MG63 (cell line): Measurements from ENCODE around the gene PPFIBP2. TPM values are rescaled to one million over a fixed set of nuclear protein-coding genes. Genes with fewer than 3 reads are reported as not detected.

Source experiments
- DNase-seq: peaks from one replicate; pipeline ENCODE4 v3.0.0-alpha.2; 2020
- H3K27me3 ChIP-seq: fragments of 250-450 bp; sonication (Bioruptor Pico); 2 replicates; pipeline ENCODE4 v1.5.1; 2020; ENCODE audit warnings: mild to moderate bottlenecking, moderate library complexity
- H3K36me3 ChIP-seq: fragments of 250-450 bp; sonication (Bioruptor Pico); 2 replicates; pipeline ENCODE4 v1.5.1; 2020; ENCODE audit warnings: mild to moderate bottlenecking, moderate library complexity
- H3K4me3 ChIP-seq: fragments of 250-450 bp; sonication (Bioruptor Pico); 2 replicates; pipeline ENCODE4 v1.5.1; 2020; ENCODE audit warnings: mild to moderate bottlenecking, moderate library complexity
- H3K9me3 ChIP-seq: fragments of 250-450 bp; sonication (Bioruptor Pico); 2 replicates; pipeline ENCODE4 v1.5.1; 2020; ENCODE audit warnings: mild to moderate bottlenecking, moderate library complexity
- total RNA-seq: library from RNA; depleted of rRNA; stranded (reverse); fragments of >200 nt; shearing (Covaris generic); gene quantifications from 2 replicates; pipeline ENCODE4 v1.2.3, GENCODE V29; 2014; ENCODE audit warnings: low replicate concordance

PPFIBP2 gene
- total RNA-seq, 1 experiment from 2014 or later, result 12.3 TPM

DNA sequence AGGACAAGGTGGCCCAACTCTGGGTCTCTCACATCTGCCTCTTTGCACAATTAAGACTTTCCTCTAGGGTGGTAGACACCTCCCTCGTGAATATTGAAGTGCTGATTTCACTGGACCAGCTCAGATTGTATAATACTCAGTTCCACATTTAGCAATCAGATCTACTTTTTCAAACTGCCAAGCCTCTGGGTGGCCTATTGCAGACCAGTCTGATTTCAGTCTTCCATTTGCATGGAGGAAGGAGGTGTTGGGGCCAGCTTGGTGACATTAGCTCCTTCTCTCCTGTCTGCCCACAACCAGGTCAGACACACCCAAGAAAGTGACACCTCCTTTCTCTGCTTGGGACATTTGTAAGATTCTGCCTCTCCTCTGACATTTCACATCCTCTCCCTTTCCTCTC, 78.2 kb downstream of the PPFIBP2 start:
- no peak for DNase-seq
- no peaks in the 10 kb centered on the region for H3K9me3 ChIP-seq
- H3K36me3 ChIP-seq, result no peaks in the 10 kb centered on the region
- H3K4me3 ChIP-seq, result no peak overlapping the region
- H3K27me3 ChIP-seq, result no peaks in the 10 kb centered on the region

DNA sequence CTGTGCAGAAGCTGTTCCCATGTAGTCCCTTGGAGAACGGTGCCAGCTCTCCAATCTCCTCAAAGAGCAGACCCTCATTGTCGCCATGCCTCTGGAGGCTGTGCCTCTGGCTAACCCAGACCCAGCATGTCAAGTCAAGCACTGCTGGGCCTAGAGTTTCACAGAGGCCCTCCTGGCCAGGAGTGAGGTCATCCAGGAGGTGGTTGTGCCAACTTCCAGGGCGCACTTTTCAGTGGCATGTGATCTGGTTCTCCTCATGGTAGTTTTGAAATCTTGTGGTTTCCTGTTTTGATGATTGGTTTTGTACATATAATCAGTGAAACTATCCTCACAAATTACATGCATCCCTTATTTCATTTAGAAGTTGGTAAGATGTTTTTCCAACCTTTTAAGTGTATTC, 78.9 kb downstream of the PPFIBP2 start:
- H3K27me3 ChIP-seq, result no peaks in the 10 kb centered on the region
- no peaks in the 10 kb centered on the region for H3K9me3 ChIP-seq
- H3K36me3 ChIP-seq, result no peaks in the 10 kb centered on the region
- peak; percentile 84 for DNase-seq
- H3K4me3 ChIP-seq, result no peak overlapping the region

DNA sequence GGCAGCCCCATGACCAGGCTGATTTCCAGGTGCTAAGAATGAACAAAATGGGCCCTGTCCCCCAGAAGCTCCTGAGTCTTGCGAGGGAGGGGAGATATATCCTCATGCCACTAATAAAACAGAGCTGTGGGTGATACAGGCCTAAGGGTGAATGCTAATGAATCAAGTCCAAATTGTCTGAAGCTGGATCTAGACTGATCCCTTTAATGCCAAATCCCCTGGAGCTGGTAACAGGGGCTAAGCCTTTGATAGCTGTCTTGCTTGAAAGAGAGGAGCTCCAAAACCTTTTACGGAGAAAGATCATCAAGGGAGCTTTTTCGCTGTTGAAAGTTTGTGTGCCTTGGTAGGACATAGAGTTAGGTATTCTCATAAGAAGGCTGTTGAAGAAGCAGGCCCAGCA, 79.7 kb downstream of the PPFIBP2 start:
- H3K4me3 ChIP-seq, result no peak overlapping the region
- no peaks in the 10 kb centered on the region for H3K36me3 ChIP-seq
- H3K27me3 ChIP-seq, result no peaks in the 10 kb centered on the region
- no peaks in the 10 kb centered on the region for H3K9me3 ChIP-seq
- DNase-seq, result no peak

GRCh38 chr11:7595016-7595866, 81.4 kb downstream of the PPFIBP2 start:
- no peaks in the 10 kb centered on the region for H3K36me3 ChIP-seq
- no peaks in the 10 kb centered on the region for H3K27me3 ChIP-seq
- DNase-seq, result no peak
- H3K9me3 ChIP-seq, result no peaks in the 10 kb centered on the region
- no peak overlapping the region for H3K4me3 ChIP-seq

DNA sequence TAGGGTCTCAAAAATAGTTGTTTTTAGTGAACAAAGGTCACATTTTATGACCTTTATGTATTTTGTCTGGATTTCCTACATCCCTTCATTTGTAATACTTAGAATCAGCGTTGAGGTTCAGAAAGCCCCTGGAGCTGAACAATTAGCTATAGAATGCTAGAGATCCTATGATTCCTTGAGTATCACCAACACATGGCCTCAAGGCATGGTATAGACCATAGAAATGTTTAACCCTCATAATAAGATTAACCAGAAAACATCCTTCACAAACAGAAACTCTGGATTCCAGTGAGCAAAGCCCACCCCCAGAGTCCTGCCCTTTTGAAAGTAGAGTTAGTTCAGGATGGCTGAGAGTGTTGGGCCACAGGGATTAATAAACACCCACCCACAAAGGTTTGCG, 82.2 kb downstream of the PPFIBP2 start:
- Histone ChIP-seq H3K4me3 (no peak overlapping the region), H3K36me3 (no peaks in the 10 kb centered on the region), H3K27me3 (no peaks in the 10 kb centered on the region), H3K9me3 (no peaks in the 10 kb centered on the region)
- no peak for DNase-seq

DNA sequence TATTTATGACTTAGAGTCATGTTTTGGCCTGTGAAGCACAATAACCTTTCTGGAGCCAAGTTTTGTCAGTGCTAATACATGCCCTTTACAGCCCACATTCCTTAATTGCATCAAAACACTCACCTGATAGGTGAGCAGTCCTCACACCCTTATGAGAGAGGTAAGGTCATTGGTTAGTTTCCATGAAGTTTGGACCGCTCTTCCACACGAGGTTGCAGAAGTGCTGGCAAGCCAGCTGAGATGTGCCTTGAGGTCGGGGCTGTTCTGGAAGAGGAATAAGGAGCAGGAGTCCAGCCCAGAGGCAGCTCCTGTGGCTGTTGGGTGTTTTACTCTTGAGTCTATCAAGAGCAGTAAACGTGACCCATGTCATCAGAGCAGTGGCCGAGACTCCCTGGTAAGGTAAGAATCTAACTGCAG, 83.2 kb downstream of the PPFIBP2 start:
- Histone ChIP-seq H3K4me3 (no peak overlapping the region), H3K27me3 (no peaks in the 10 kb centered on the region)

GRCh38 chr11:7597620-7598019, 83.8 kb downstream of the PPFIBP2 start:
- H3K4me3 ChIP-seq, result no peak overlapping the region
- DNase-seq, result no peak
- H3K27me3 ChIP-seq, result no peaks in the 10 kb centered on the region
- H3K36me3 ChIP-seq, result no peaks in the 10 kb centered on the region
- no peaks in the 10 kb centered on the region for H3K9me3 ChIP-seq

More for the DNA sequence above, 83.2 kb downstream of the PPFIBP2 start:
- Histone ChIP-seq H3K36me3 (no peaks in the 10 kb centered on the region), H3K9me3 (no peaks in the 10 kb centered on the region)
- DNase-seq, result no peak

- no peak overlapping the region for H3K4me3 ChIP-seq
- no peak for DNase-seq
- H3K9me3 ChIP-seq, result no peaks in the 10 kb centered on the region
- no peaks in the 10 kb centered on the region for H3K36me3 ChIP-seq
- no peaks in the 10 kb centered on the region for H3K27me3 ChIP-seq
Measured at GRCh38 chr11:7599209-7599608, 85.4 kb downstream of the PPFIBP2 start.

GRCh38 chr11:7600205-7600775, 86.5 kb downstream of the PPFIBP2 start:
- no peak overlapping the region for H3K4me3 ChIP-seq
- no peaks in the 10 kb centered on the region for H3K27me3 ChIP-seq
- peak; percentile 89 for DNase-seq

DNA sequence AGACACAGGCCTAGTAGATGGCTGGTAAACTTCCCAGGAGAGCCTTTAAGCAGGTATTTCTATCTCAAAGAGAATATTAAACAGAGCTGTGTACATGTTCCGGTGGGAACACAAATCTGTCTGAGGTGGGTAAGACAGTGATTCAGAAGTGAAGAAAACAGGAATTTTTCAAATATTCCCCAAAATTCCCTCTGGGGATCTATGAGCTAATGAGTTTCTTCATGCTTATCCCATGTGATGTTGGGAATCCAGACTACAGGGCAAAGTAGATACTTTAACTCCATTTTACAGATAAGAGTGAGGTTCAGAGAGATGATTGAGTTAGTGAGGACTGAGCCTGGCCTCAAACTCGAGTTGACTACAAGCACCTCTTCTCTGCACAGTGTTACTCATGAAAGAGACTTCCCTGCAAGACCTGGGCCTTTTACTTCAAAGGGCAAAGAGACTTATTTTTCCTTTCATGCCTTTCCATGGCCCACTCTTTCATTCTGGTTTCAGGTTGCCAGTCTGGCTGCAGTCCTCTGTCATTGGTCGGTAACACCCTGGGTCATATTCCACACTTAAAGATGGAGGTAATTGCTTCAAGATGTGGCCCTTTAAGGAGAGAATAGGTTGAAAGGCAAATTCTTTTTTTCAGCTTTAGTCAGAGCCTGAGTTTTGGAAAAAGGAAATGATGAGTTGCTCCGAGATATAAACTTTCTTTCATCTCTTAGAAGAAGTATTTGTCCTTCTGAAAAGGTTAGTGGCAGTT, 89.4 kb downstream of the PPFIBP2 start:
- no peak for DNase-seq
- H3K4me3 ChIP-seq, result no peak overlapping the region
- H3K36me3 ChIP-seq, result no peaks in the 10 kb centered on the region
- H3K9me3 ChIP-seq, result no peaks in the 10 kb centered on the region
- no peaks in the 10 kb centered on the region for H3K27me3 ChIP-seq

More at GRCh38 chr11:7600205-7600775, 86.5 kb downstream of the PPFIBP2 start:
- Histone ChIP-seq H3K36me3 (no peaks in the 10 kb centered on the region), H3K9me3 (no peaks in the 10 kb centered on the region)

DNA sequence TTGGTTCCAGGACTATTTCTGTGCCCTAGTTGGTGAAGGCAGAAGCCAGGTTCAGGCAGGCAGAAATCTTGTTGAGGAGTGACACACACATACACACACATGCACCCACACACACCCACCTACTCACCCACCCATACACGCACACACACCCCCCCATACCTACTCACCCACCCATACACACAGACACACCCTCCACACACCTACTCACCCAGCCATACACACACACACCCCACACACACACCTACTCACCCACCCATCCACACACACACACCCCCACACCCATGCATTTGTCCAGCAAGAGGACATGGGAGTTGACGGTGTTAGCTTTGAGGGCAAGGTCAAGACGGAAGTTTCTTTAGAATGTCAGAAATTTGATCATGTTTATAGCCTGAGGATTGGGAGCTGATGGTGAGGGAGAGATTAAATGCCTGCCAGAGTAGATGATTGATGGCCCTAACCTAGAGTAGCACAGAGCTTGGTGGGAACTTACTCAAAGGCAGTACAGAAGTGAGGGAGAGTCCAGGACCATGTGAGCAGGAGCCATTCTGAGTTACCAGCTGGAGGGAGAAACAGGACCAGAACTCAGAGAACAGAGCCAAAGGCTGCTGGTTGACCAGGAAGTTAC, 90.6 kb downstream of the PPFIBP2 start:
- Histone ChIP-seq H3K4me3 (no peak overlapping the region), H3K36me3 (no peaks in the 10 kb centered on the region), H3K9me3 (no peaks in the 10 kb centered on the region), H3K27me3 (no peaks in the 10 kb centered on the region)
- no peak for DNase-seq

GRCh38 chr11:7605186-7605943, 91.6 kb downstream of the PPFIBP2 start:
- no peaks in the 10 kb centered on the region for H3K36me3 ChIP-seq
- H3K27me3 ChIP-seq, result no peaks in the 10 kb centered on the region
- DNase-seq, result no peak
- no peaks in the 10 kb centered on the region for H3K9me3 ChIP-seq
- no peak overlapping the region for H3K4me3 ChIP-seq

- no peaks in the 10 kb centered on the region for H3K36me3 ChIP-seq
- H3K27me3 ChIP-seq, result no peaks in the 10 kb centered on the region
- H3K4me3 ChIP-seq, result no peak overlapping the region
- H3K9me3 ChIP-seq, result no peaks in the 10 kb centered on the region
- no peak for DNase-seq
Measured at GRCh38 chr11:7606496-7606895, 92.7 kb downstream of the PPFIBP2 start.

DNA sequence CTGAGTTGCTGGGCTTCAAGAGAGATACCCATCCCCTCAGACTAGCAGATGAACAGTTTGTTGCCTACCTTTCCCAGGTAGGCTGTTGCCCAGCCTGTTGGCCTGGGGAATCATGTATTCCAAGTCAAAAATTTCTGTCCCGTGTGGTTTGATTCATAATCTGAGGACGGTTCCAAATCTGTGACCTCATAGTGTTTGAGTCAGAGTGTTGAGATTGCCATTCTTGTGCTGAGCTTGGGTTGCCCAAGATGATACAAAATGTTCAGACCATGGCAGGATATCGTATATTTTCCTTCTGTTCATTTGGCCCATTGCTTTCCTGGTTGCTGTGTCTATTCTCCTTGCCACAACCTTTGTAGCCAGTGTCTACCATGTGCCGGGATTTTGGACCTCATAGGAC, 95.2 kb downstream of the PPFIBP2 start:
- Histone ChIP-seq H3K4me3 (no peak overlapping the region), H3K36me3 (no peaks in the 10 kb centered on the region), H3K27me3 (no peaks in the 10 kb centered on the region), H3K9me3 (no peaks in the 10 kb centered on the region)
- DNase-seq, result no peak

GRCh38 chr11:7609521-7609920, 95.7 kb downstream of the PPFIBP2 start:
- no peak for DNase-seq

DNA sequence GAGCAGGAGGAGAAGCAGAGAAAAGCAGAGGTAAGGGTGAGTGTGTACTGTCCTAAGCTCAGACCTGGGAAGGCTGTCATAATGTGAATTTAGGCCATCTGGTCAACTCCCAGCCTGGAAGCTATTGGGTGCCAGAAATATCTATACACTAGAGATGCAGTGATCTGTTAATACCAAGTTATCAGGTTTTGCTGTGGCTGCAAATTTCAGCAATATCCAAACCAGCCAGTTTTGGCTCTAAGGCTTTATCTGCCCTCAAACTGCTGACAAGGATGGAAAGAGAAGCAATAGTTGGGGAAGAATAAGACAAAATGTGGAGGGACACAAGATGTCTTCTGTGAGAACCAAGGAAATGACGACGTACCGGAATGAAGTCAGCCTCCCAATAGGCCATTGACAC, 96.6 kb downstream of the PPFIBP2 start:
- Histone ChIP-seq H3K9me3 (no peaks in the 10 kb centered on the region), H3K27me3 (no peaks in the 10 kb centered on the region), H3K36me3 (no peaks in the 10 kb centered on the region), H3K4me3 (no peak overlapping the region)
- DNase-seq, result no peak

More at GRCh38 chr11:7609521-7609920, 95.7 kb downstream of the PPFIBP2 start:
- H3K4me3 ChIP-seq, result no peak overlapping the region
- no peaks in the 10 kb centered on the region for H3K27me3 ChIP-seq
- no peaks in the 10 kb centered on the region for H3K9me3 ChIP-seq
- no peaks in the 10 kb centered on the region for H3K36me3 ChIP-seq
